Large intestine (tissue), 3 donors: ENCODE data around the gene CDK5RAP3. TPM values are rescaled to one million over a fixed set of nuclear protein-coding genes. Genes with fewer than 3 reads are reported as not detected.

ENCODE experiments used
- DNase-seq, 2 donors: peaks; one replicate each; pipeline versions ENCODE4 v3.0.0 to v3.0.0-alpha.2; 2013
- H3K27ac ChIP-seq: one replicate; pipeline ENCODE4 v1.5.1; 2013; ENCODE audit warnings: low read length
- H3K27me3 ChIP-seq: 2 replicates; pipeline ENCODE4 v1.6.1; 2013; ENCODE audit warnings: low read length; ENCODE audit not compliant: control insufficient read depth, insufficient read depth
- H3K36me3 ChIP-seq: 2 replicates; pipeline ENCODE4 v1.6.1; 2013; ENCODE audit warnings: low read length; ENCODE audit not compliant: control insufficient read depth, insufficient read depth
- H3K4me1 ChIP-seq: one replicate; pipeline ENCODE4 v1.6.1; 2013; ENCODE audit warnings: low read length; ENCODE audit not compliant: control insufficient read depth, insufficient read depth
- H3K4me3 ChIP-seq: one replicate; pipeline ENCODE4 v1.5.1; 2013; ENCODE audit warnings: low read length
- H3K9me3 ChIP-seq: one replicate; pipeline ENCODE4 v1.6.1; 2013; ENCODE audit warnings: mild to moderate bottlenecking, low read depth, low read length, moderate library complexity; ENCODE audit not compliant: control insufficient read depth
- WGBS: methylation state at CpG from one replicate; pipeline ENCODE4 v1.1.5; 2013; ENCODE audit warnings: low lambda C conversion rate; ENCODE audit not compliant: insufficient coverage; 5-methylcytosine and 5-hydroxymethylcytosine counted together
- polyA plus RNA-seq: library from polyadenylated mRNA; unstranded; fragments of 120-200 nt; gene quantifications from one replicate; pipeline ENCODE4 v1.2.1, GENCODE V29; 2013

The CDK5RAP3 gene
- polyA plus RNA-seq, 1 donor, result 200 TPM

- no peak overlapping the region for H3K4me3 ChIP-seq
- no peaks in the 10 kb centered on the region for H3K9me3 ChIP-seq
- DNase-seq, result no peak
- no peaks in the 10 kb centered on the region for H3K27me3 ChIP-seq
- WGBS, result no CpG with 5 or more reads among the region's 8 CpGs
- H3K27ac ChIP-seq, result no peak overlapping the region
- H3K4me1 ChIP-seq, result peaks cover 23% of the 10 kb centered on the region
- peaks cover 45% of the 10 kb centered on the region for H3K36me3 ChIP-seq
Measured at GRCh38 chr17:47973541-47973940, 2.6 kb downstream of the CDK5RAP3 start.

GRCh38 chr17:47975189-47975822 is 4.4 kb downstream of the CDK5RAP3 start:
- no CpG with 5 or more reads among the region's 15 CpGs for WGBS
- Histone ChIP-seq H3K36me3 (peaks cover 63% of the 10 kb centered on the region), H3K4me1 (peaks cover 10% of the 10 kb centered on the region), H3K4me3 (no peak overlapping the region), H3K27ac (no peak overlapping the region), H3K9me3 (no peaks in the 10 kb centered on the region), H3K27me3 (no peaks in the 10 kb centered on the region)
- no peak for DNase-seq

- Histone ChIP-seq H3K27me3 (no peaks in the 10 kb centered on the region), H3K4me1 (peaks cover 10% of the 10 kb centered on the region), H3K27ac (no peak overlapping the region), H3K9me3 (no peaks in the 10 kb centered on the region), H3K4me3 (no peak overlapping the region), H3K36me3 (peaks cover 68% of the 10 kb centered on the region)
- WGBS, result no CpG with 5 or more reads among the region's 10 CpGs
- DNase-seq, result no peak
Measured at GRCh38 chr17:47975823-47976205, 4.9 kb downstream of the CDK5RAP3 start.

GRCh38 chr17:47978324-47978723 is 7.4 kb downstream of the CDK5RAP3 start:
- Histone ChIP-seq H3K36me3 (peaks cover 91% of the 10 kb centered on the region), H3K27me3 (no peaks in the 10 kb centered on the region), H3K4me3 (no peak overlapping the region), H3K27ac (no peak overlapping the region), H3K9me3 (no peaks in the 10 kb centered on the region), H3K4me1 (peaks cover 3% of the 10 kb centered on the region)
- no CpG with 5 or more reads among the region's 7 CpGs for WGBS
- peak in 1 of 2 donors; percentile 31 for DNase-seq

- Histone ChIP-seq H3K9me3 (no peaks in the 10 kb centered on the region), H3K4me3 (no peak overlapping the region), H3K36me3 (peaks cover 75% of the 10 kb centered on the region), H3K4me1 (peaks cover 3% of the 10 kb centered on the region), H3K27ac (no peak overlapping the region), H3K27me3 (no peaks in the 10 kb centered on the region)
- DNase-seq, result no peak
Measured at GRCh38 chr17:47980541-47980940, 9.6 kb downstream of the CDK5RAP3 start.

GRCh38 chr17:47981462-47981861 is 10.5 kb downstream of the CDK5RAP3 start:
- H3K4me3 ChIP-seq, result no peak overlapping the region
- H3K9me3 ChIP-seq, result no peaks in the 10 kb centered on the region
- H3K36me3 ChIP-seq, result peaks cover 65% of the 10 kb centered on the region
- H3K4me1 ChIP-seq, result peaks cover 3% of the 10 kb centered on the region
- no peak for DNase-seq
- no peaks in the 10 kb centered on the region for H3K27me3 ChIP-seq
- no peak overlapping the region for H3K27ac ChIP-seq
- no CpG with 5 or more reads among the region's 9 CpGs for whole genome bisulfite sequencing

- no peak for DNase-seq
- Histone ChIP-seq H3K9me3 (no peaks in the 10 kb centered on the region), H3K27me3 (no peaks in the 10 kb centered on the region), H3K4me3 (no peak overlapping the region), H3K4me1 (peaks cover 5% of the 10 kb centered on the region), H3K27ac (no peak overlapping the region), H3K36me3 (peaks cover 62% of the 10 kb centered on the region)
- no CpG with 5 or more reads among the region's 14 CpGs for WGBS
Measured at GRCh38 chr17:47982091-47982617, 11.2 kb downstream of the CDK5RAP3 start.

- Histone ChIP-seq H3K27ac (no peak overlapping the region), H3K36me3 (peaks cover 57% of the 10 kb centered on the region), H3K4me3 (no peak overlapping the region), H3K27me3 (peaks cover under 1% of the 10 kb centered on the region), H3K9me3 (no peaks in the 10 kb centered on the region), H3K4me1 (peaks cover 9% of the 10 kb centered on the region)
- DNase-seq, result no peak
- WGBS, result no CpG with 5 or more reads among the region's 9 CpGs
Measured at GRCh38 chr17:47982645-47983390, 11.9 kb downstream of the CDK5RAP3 start.

- Histone ChIP-seq H3K36me3 (peaks cover 51% of the 10 kb centered on the region), H3K27ac (no peak overlapping the region), H3K9me3 (no peaks in the 10 kb centered on the region), H3K4me1 (peaks cover 13% of the 10 kb centered on the region), H3K27me3 (peaks cover 2% of the 10 kb centered on the region), H3K4me3 (no peak overlapping the region)
- DNase-seq, result no peak
- no CpG with 5 or more reads among the region's 11 CpGs for WGBS
Measured at GRCh38 chr17:47983492-47984223, 12.7 kb downstream of the CDK5RAP3 start.

GRCh38 chr17:47986520-47986919 is 15.6 kb downstream of the CDK5RAP3 start:
- WGBS, result 54% methylated on average over 2 of the region's 5 CpGs

More at GRCh38 chr17:47986520-47986919, 15.6 kb downstream of the CDK5RAP3 start:
- no peak overlapping the region for H3K27ac ChIP-seq
- DNase-seq, result no peak
- H3K9me3 ChIP-seq, result no peaks in the 10 kb centered on the region
- H3K4me1 ChIP-seq, result peaks cover 13% of the 10 kb centered on the region
- H3K36me3 ChIP-seq, result peaks cover 22% of the 10 kb centered on the region
- H3K4me3 ChIP-seq, result no peak overlapping the region
- peaks cover 2% of the 10 kb centered on the region for H3K27me3 ChIP-seq
